ENCODE data around the gene FAM149A.

The FAM149A gene

DNA sequence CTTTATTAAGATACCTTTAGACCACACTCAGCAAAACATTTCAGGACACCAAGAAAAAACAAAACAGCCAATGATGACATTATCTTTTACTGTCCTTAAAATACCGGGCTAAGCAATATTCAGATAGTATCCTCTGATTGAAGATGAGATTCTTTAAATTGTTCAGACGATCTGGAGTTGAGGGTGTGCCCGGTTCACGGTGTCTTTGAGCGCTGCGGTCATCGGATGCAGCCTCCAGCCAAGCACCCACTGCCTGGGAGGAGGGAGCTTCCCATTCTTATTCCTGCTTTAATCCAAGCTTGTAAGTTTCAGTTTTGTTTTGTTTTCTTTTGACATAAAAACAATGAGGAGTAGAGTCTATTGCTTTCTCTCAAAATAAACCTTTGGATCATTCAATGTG, 14.1 kb downstream of the FAM149A start:
- no peak for DNase-seq (ENCODE audit: low read depth)
- TF ChIP-seq, protein P1, sequence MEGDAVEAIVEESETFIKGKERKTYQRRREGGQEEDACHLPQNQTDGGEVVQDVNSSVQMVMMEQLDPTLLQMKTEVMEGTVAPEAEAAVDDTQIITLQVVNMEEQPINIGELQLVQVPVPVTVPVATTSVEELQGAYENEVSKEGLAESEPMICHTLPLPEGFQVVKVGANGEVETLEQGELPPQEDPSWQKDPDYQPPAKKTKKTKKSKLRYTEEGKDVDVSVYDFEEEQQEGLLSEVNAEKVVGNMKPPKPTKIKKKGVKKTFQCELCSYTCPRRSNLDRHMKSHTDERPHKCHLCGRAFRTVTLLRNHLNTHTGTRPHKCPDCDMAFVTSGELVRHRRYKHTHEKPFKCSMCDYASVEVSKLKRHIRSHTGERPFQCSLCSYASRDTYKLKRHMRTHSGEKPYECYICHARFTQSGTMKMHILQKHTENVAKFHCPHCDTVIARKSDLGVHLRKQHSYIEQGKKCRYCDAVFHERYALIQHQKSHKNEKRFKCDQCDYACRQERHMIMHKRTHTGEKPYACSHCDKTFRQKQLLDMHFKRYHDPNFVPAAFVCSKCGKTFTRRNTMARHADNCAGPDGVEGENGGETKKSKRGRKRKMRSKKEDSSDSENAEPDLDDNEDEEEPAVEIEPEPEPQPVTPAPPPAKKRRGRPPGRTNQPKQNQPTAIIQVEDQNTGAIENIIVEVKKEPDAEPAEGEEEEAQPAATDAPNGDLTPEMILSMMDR (conservative IDR thresholded peaks at IDR 0.05; ENCODE audit: control insufficient read depth, insufficient read depth, low read depth, low read length) = no peak
- no peak overlapping the region for H3K4me3 ChIP-seq (ENCODE audit: control insufficient read depth, low read depth, low read length)

DNA sequence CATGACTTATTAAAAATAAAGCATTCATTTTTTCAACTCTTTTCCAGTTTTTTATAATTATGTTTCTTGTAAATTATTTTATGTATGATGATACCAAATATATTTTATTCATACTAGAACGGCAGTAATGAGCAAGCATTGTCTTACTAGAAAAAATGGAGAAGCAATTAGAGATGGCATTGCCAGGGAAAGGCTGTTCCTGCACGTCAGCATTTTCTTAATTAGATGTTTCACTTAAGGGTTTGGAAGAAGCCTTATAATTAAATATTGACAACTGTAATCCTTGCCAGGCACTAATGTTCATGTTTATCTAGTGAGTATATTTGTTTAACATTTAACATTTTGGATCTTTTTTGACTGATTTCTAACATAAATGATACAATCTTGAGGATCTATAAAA, 16.6 kb downstream of the FAM149A start:
- DNase-seq (ENCODE audit: low read depth) = no peak
- no peak overlapping the region for H3K4me3 ChIP-seq (ENCODE audit: control insufficient read depth, low read depth, low read length)
- TF ChIP-seq, protein P1 (conservative IDR thresholded peaks at IDR 0.05; ENCODE audit: control insufficient read depth, insufficient read depth, low read depth, low read length) = no peak

DNA sequence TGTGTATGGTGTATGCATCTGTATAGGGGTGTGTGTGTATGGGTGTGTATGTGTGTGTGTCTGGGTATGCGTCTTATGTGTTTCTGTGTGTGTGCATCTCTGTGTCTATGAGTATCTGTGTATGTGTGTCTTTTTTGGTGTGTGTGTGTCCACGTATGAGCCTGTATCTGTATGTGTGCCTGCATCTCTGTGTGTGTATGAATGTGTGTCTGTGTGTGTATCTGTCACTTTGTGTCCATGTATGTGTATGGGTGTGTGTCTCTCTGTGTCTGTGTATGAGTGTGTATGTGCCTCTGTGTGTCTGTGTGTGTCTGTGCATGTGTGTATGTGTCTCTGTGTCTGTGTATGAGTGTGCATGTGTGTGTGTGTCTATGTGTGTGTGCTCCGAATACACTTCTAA, 24.3 kb downstream of the FAM149A start:
- TF ChIP-seq, protein P1 (conservative IDR thresholded peaks at IDR 0.05; ENCODE audit: control insufficient read depth, insufficient read depth, low read depth, low read length) = no peak

DNA sequence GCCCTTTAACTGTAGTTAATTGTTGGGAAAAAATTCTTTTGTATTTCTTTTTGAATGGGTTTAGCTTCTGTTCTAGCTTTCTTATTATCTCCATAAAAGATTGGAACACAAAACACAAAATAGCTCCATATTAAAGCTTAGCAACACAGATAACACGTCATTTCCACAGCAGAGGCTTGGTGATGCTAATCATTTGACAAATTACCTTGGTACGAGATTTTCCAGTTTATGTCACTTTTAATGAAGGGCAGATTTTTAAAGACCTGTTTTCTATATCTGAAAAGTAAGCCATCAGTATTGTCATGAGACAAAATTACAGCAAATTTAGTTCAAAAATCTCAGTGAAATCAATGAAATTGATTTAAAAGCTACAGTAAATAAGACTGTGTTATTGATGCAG, 27.4 kb downstream of the FAM149A start:
- no peak for DNase-seq (ENCODE audit: low read depth)
- TF ChIP-seq, protein P1 (conservative IDR thresholded peaks at IDR 0.05; ENCODE audit: control insufficient read depth, insufficient read depth, low read depth, low read length) = no peak
- H3K4me3 ChIP-seq (ENCODE audit: control insufficient read depth, low read depth, low read length) = no peak overlapping the region

More for the DNA sequence above, 24.3 kb downstream of the FAM149A start:
- DNase-seq (ENCODE audit: low read depth) = no peak
- H3K4me3 ChIP-seq (ENCODE audit: control insufficient read depth, low read depth, low read length) = no peak overlapping the region

DNA sequence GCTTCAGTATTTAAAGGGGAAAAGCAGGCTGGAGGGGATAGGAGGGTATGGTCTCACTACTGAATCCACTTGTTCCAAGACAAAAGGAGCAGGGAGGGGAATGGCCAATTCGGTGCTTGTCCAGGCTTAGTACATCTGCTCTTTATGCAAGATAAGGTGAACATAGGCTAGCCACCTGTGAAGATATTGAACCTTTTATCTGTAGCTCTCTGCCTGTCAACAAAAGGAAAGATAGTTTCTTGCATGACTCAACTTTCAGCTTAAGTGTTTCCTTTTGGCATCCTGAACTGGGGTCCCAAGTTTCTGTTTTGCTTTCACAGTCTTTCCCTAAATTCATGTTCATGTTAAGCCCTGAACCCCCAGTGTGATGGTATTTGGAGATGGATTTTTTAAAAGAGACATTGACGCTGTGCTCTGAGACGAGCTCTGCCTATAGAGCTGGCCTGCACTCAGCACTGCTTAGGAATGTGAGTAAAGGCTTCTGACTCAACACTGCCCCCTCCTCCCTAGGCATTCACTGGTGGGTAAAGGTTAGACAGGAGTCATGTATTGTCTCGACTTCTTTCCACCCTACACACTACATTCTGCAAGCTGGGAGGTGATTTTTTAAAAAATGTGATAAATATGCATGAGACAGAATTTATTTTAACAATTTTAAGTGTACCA, 28.2 kb downstream of the FAM149A start:
- TF ChIP-seq, protein P1 (conservative IDR thresholded peaks at IDR 0.05; ENCODE audit: control insufficient read depth, insufficient read depth, low read depth, low read length) = no peak
- H3K4me3 ChIP-seq (ENCODE audit: control insufficient read depth, low read depth, low read length) = no peak overlapping the region
- DNase-seq (ENCODE audit: low read depth) = peak; percentile 7

DNA sequence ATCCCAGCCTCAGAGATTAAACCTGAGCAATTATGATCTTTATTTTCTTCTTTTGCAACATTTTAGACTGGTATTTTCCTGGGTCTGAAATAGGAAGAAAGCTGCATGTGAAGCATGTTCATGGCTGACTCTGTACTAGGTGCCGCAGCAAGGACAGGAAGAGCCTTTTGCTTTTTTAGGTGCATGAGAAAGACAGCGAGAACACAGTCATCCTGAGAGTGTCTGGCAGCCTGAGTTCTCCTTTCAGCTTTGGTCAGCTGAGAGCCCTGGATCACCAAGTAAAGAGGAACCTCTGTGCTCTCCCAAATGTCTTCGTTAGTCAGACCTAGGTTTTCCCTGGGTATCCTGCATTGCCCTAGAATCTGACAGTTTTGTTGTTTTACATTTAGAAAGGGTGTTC, 29.8 kb downstream of the FAM149A start:
- no peak for DNase-seq (ENCODE audit: low read depth)
- TF ChIP-seq, protein P1 (conservative IDR thresholded peaks at IDR 0.05; ENCODE audit: control insufficient read depth, insufficient read depth, low read depth, low read length) = no peak
- H3K4me3 ChIP-seq (ENCODE audit: control insufficient read depth, low read depth, low read length) = no peak overlapping the region

DNA sequence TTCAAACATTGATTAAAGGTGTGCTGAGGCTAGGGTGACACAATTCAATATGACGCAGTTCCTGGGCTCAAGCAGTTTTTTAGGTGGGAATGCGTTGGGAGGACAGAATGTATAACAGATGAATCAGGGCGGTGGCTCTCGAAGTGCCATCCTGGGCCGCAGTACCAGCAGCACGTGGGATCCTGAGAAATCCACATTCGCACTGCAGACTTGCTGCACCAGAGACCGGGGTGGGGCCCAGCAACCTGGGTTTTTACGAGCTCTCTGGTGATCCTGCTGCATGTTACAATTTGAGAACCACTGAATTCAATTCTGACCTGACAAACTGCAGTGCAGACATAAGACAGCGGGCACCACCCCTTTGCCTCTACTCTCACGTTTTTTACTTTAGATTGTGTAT, 30.4 kb downstream of the FAM149A start:
- no peak overlapping the region for H3K4me3 ChIP-seq (ENCODE audit: control insufficient read depth, low read depth, low read length)
- TF ChIP-seq, protein P1 (conservative IDR thresholded peaks at IDR 0.05; ENCODE audit: control insufficient read depth, insufficient read depth, low read depth, low read length) = no peak
- no peak for DNase-seq (ENCODE audit: low read depth)
